ENCODE measurements around the gene DENND2C. TPM values are rescaled to one million over a fixed set of nuclear protein-coding genes. Genes with fewer than 3 reads are reported as not detected.

The DENND2C gene
- total RNA-seq, 1 donor from 2014 or later = 1.6 TPM

DNA sequence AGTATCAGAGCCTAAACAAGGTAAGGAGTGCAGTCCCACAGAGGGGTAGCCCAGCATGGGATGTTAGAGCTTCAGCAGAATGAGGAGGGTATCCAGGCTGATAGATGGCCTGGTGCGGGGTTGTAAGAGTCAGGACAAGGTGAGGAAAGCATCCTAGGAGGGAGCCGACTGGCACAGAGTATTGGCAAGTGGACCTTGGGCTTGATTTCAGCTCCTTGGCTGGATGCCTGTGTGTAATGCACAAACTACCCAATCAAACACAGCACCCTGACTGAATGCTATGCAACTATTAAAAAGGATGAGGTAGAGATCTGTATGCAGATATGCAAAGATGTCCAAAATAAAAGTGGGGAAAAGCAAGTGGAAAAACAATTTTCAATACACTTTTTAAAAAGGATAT, 18.0 kb downstream of the DENND2C start:
- peaks cover 7% of the 10 kb centered on the region for H3K27me3 Mint-ChIP-seq (ENCODE audit: unreplicated experiment)
- no peak overlapping the region for H3K4me3 Mint-ChIP-seq (ENCODE audit: unreplicated experiment)
- H3K9me3 Mint-ChIP-seq (ENCODE audit: unreplicated experiment) = no peaks in the 10 kb centered on the region
- H3K36me3 Mint-ChIP-seq (ENCODE audit: unreplicated experiment) = no peaks in the 10 kb centered on the region
- no peaks in the 10 kb centered on the region for H3K4me1 Mint-ChIP-seq (ENCODE audit: unreplicated experiment)
- TF ChIP-seq, protein P1, sequence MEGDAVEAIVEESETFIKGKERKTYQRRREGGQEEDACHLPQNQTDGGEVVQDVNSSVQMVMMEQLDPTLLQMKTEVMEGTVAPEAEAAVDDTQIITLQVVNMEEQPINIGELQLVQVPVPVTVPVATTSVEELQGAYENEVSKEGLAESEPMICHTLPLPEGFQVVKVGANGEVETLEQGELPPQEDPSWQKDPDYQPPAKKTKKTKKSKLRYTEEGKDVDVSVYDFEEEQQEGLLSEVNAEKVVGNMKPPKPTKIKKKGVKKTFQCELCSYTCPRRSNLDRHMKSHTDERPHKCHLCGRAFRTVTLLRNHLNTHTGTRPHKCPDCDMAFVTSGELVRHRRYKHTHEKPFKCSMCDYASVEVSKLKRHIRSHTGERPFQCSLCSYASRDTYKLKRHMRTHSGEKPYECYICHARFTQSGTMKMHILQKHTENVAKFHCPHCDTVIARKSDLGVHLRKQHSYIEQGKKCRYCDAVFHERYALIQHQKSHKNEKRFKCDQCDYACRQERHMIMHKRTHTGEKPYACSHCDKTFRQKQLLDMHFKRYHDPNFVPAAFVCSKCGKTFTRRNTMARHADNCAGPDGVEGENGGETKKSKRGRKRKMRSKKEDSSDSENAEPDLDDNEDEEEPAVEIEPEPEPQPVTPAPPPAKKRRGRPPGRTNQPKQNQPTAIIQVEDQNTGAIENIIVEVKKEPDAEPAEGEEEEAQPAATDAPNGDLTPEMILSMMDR (IDR thresholded peaks at IDR 0.05) = no peak
- DNase-seq (ENCODE audit: extremely low spot score, unreplicated experiment) = no peak
- H3K27ac Mint-ChIP-seq (ENCODE audit: unreplicated experiment) = no peak overlapping the region

DNA sequence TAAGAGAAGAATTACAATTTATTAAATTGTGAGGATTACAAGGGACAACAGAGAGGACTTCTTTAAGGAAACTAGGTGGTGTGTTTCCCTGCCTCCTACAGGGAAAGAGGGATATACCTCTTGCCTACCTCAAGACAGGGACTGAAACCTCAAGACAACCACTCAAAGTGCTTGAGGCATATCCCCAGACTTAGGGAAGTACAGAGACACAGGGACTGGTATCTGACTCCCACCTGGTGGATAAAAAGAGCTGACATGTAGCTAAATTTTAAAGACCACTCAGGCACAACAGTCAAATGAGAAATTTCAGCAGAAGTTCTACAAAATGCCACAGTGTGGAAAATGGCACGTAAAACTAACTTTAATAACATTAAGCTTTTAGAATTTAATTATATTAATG, 21.3 kb downstream of the DENND2C start:
- H3K4me3 Mint-ChIP-seq (ENCODE audit: unreplicated experiment) = no peak overlapping the region
- H3K36me3 Mint-ChIP-seq (ENCODE audit: unreplicated experiment) = no peaks in the 10 kb centered on the region
- no peak for DNase-seq (ENCODE audit: extremely low spot score, unreplicated experiment)
- no peaks in the 10 kb centered on the region for H3K4me1 Mint-ChIP-seq (ENCODE audit: unreplicated experiment)
- no peak overlapping the region for H3K27ac Mint-ChIP-seq (ENCODE audit: unreplicated experiment)
- no peaks in the 10 kb centered on the region for H3K9me3 Mint-ChIP-seq (ENCODE audit: unreplicated experiment)
- peaks cover 12% of the 10 kb centered on the region for H3K27me3 Mint-ChIP-seq (ENCODE audit: unreplicated experiment)
- TF ChIP-seq, protein P1 (IDR thresholded peaks at IDR 0.05) = no peak

DNA sequence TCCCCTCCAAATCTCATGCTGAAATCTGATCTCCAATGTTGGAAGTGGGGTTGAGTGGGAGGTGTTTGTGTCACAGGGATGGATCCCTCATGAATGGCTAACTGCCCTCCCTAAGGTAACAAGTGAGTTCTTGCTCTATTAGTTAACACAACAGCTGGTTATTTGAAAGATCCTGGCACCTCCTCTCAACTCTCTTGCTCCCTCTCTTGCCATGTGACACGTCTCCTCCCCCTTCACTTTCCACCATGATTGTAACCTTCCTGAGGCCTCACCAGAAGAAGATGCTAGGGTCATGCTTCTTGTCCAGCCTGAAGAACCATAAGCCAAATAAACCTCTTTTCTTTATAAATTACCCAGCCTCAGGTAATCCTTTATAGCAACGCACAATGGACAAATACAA, 28.5 kb downstream of the DENND2C start:
- Mint-ChIP-seq H3K9me3 (ENCODE audit: unreplicated experiment) (no peaks in the 10 kb centered on the region), H3K27me3 (ENCODE audit: unreplicated experiment) (peaks cover 53% of the 10 kb centered on the region), H3K27ac (ENCODE audit: unreplicated experiment) (no peak overlapping the region), H3K36me3 (ENCODE audit: unreplicated experiment) (no peaks in the 10 kb centered on the region), H3K4me3 (ENCODE audit: unreplicated experiment) (no peak overlapping the region), H3K4me1 (ENCODE audit: unreplicated experiment) (no peaks in the 10 kb centered on the region)
- DNase-seq (ENCODE audit: extremely low spot score, unreplicated experiment) = no peak
- TF ChIP-seq, protein P1 (IDR thresholded peaks at IDR 0.05) = no peak

DNA sequence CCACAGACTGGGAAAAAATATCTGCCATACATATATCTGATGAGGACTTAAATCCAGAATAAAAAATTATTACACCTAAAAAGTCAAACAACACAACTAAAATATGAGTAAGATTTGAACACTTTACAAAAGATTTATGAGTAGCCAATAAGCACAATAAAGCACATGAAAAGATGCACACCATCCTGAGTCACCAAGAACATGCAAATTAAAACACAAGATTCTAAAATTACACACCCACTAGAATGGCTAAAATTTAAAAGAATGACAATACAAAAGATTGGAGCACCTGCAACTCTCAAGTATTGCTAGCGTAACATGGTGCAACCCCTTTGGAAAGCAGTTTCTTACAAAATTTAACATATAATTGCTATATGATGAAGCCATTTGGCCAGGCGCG, 30.9 kb downstream of the DENND2C start:
- no peaks in the 10 kb centered on the region for H3K4me1 Mint-ChIP-seq (ENCODE audit: unreplicated experiment)
- no peaks in the 10 kb centered on the region for H3K9me3 Mint-ChIP-seq (ENCODE audit: unreplicated experiment)

DNA sequence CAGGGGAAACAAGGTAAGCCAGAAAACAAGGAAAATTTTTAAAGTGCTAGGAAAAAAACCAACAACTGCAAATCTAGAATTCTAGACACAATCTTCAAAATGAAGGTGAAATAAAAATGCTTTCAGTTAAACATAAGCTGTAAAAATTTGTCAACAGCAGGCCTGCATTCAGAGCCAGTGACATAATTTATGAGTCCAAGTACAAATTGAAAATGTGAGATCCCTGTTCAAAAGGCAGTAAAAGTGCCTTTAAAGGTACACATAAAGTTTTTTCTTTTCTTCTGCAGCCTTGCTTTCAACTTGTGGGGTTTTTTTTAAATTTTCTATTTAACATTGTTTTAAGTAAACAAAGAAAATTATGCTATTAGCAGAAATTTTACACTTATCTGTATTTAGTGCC, 37.4 kb downstream of the DENND2C start:
- peaks cover 23% of the 10 kb centered on the region for H3K27me3 Mint-ChIP-seq (ENCODE audit: unreplicated experiment)
- no peak overlapping the region for H3K27ac Mint-ChIP-seq (ENCODE audit: unreplicated experiment)
- H3K9me3 Mint-ChIP-seq (ENCODE audit: unreplicated experiment) = no peaks in the 10 kb centered on the region
- H3K4me1 Mint-ChIP-seq (ENCODE audit: unreplicated experiment) = peaks cover 4% of the 10 kb centered on the region
- peaks cover 7% of the 10 kb centered on the region for H3K36me3 Mint-ChIP-seq (ENCODE audit: unreplicated experiment)
- H3K4me3 Mint-ChIP-seq (ENCODE audit: unreplicated experiment) = no peak overlapping the region
- no peak for DNase-seq (ENCODE audit: extremely low spot score, unreplicated experiment)
- TF ChIP-seq, protein P1 (IDR thresholded peaks at IDR 0.05) = no peak

More for the DNA sequence above, 30.9 kb downstream of the DENND2C start:
- H3K27ac Mint-ChIP-seq (ENCODE audit: unreplicated experiment) = no peak overlapping the region
- DNase-seq (ENCODE audit: extremely low spot score, unreplicated experiment) = no peak
- H3K27me3 Mint-ChIP-seq (ENCODE audit: unreplicated experiment) = peaks cover 51% of the 10 kb centered on the region
- no peak overlapping the region for H3K4me3 Mint-ChIP-seq (ENCODE audit: unreplicated experiment)
- H3K36me3 Mint-ChIP-seq (ENCODE audit: unreplicated experiment) = no peaks in the 10 kb centered on the region
- TF ChIP-seq, protein P1 (IDR thresholded peaks at IDR 0.05) = no peak
